GM20000 (cell line): ENCODE data around the gene MSI2.
A peak's percentile ranks its signal among the peaks of the same experiment; 100 is the strongest.

Source experiments
- DNase-seq: peaks from one replicate; pipeline ENCODE4 v3.0.0; 2012; ENCODE audit warnings: low spot score
- TF ChIP-seq, protein P1 (sequence below): IDR thresholded peaks from 2 replicates; pipeline ENCODE4 v1.5.1; 2012; ENCODE audit warnings: mild to moderate bottlenecking, control low read depth; ENCODE audit errors: extremely low read depth, missing control alignments

Gene MSI2

DNA sequence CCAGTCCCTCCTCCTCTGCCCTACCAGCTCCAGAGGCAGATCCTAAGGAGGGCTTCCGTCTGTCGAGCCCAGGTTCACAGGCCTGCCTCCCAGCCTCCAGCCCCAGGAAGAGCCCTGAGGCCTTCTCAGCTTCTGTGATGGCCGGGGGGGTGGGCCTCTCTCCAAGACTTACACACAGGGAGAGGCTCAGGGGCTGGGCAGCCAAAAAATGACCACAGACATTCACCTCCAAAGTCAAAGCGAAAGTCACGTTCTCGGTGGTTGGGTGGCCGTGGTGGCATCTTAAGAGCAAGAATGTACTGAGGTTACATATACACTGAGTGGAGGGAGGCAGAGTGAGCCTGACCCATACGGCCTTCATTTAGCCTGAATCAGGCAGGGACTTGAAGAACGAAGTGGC, 369.6 kb downstream of the MSI2 start:
- TF ChIP-seq, protein P1, sequence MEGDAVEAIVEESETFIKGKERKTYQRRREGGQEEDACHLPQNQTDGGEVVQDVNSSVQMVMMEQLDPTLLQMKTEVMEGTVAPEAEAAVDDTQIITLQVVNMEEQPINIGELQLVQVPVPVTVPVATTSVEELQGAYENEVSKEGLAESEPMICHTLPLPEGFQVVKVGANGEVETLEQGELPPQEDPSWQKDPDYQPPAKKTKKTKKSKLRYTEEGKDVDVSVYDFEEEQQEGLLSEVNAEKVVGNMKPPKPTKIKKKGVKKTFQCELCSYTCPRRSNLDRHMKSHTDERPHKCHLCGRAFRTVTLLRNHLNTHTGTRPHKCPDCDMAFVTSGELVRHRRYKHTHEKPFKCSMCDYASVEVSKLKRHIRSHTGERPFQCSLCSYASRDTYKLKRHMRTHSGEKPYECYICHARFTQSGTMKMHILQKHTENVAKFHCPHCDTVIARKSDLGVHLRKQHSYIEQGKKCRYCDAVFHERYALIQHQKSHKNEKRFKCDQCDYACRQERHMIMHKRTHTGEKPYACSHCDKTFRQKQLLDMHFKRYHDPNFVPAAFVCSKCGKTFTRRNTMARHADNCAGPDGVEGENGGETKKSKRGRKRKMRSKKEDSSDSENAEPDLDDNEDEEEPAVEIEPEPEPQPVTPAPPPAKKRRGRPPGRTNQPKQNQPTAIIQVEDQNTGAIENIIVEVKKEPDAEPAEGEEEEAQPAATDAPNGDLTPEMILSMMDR = no peak
- DNase-seq = no peak

DNA sequence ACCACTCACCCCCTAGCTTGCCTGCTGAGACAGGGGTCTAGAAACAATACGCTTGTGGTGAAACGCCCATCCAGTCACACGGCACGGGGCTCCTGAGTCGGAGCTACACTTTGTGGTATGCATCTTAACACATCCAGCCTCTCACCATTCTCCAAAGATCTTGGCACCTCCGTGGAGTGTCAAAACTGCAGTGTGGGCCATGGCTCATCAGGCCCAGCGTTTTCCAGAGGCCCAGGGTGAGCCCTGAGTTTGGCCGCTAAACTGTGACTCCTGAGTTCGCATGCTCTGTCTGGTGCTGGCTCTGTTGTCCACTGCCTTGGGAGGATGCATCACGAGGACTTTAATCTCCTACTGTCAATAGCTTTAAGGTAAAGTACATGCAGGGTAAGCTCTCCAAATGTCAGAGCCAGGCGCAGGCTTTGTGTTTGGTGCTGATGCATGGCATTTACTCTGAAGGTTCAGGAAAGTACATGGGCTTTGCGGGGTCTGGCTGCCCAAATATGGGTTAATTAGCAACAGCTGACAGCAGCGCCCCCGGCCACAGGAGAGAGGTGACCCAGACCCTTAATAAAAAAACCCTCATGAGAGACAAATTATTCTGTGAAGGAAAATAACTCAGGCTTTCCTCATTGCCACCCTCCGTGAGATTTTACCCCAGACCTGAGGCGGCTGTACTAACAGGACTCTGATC, 370.3 kb downstream of the MSI2 start:
- TF ChIP-seq, protein P1 = no peak
- DNase-seq = no peak

DNA sequence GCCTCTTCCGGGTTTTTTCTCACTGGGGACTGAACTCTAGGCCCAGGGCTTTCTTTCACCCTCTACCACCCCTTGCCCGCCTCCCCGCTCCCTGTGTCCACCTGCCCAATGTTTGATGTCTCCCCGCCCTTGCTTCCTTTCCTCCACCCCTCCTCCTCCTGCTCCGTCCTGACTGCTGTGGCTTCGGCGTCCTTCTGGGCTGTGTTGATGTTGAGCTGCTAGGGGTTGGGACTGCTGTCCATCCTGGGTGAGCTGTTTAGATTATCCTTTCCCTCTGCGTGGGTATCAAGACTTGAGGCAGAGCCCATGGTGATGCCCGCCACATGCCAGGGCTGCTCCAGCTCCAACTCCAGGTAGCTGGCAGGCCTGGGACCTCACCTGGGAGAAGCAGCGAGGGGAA, 371.3 kb downstream of the MSI2 start:
- no peak for DNase-seq
- TF ChIP-seq, protein P1 = no peak

DNA sequence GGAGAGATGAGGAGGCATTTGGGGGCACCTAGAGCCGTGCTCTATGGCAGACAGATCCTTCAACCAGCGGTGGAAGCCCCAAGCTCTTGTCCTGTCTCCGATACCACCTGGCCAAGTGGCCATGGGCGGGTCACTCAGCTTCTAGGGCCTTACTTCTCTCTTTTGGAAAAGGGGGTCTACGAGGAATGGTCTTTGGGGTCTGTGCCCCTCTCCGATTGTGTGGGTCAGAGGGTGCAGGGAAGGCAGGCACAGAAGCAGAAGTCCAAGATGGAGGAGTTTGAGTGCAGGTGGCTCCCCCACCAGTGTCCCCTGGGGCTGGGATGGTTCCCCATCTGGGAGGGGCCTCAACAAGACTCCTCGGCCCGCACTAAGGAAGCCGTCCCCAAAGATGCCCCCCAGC, 372.1 kb downstream of the MSI2 start:
- DNase-seq = no peak
- TF ChIP-seq, protein P1 = no peak

DNA sequence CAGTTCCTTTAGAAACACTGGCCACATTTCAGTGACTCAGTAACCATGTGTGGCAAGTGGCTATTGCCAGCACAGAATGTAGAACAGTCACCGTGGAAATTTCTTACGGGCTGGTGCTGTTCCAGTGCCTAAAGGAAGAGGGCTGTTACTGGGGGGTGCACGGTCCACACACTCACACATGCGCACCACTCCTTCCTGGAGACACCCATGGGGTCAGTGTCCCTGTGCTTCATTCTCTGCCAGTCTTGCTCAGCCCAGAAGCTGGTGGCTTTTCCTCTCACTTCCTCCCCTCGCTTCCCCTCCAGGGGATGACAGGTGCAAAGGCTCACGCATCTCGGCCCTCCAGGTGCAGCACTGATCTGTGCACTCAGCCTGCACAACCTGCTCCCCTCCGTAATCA, 373.1 kb downstream of the MSI2 start:
- peak; percentile 47 for DNase-seq

DNA sequence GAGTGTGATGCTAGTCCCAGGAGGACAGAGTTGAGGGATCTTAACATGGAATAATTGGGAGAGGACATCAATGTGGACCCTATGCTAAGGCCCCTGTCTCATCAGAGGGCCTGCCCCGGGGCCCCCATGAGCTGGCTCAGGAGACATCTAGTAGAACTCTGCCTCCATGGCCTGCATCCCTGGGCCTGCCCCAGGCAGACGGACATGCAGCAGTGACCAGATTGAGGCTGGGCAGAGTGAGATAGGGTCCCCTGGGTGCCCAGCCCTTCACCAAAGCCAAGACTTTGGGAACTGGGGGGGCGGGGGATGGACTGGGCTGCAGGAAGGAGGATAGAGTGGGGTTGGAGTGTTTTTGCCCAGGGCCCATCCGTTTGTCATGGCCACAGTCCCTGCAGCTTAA, 373.6 kb downstream of the MSI2 start:
- DNase-seq = no peak
- TF ChIP-seq, protein P1 = no peak

More for the DNA sequence above, 373.1 kb downstream of the MSI2 start:
- TF ChIP-seq, protein P1 = no peak

- DNase-seq = no peak
- TF ChIP-seq, protein P1 = no peak
Measured at GRCh38 chr17:57630736-57631135, 374.4 kb downstream of the MSI2 start.
